Testis (tissue), 3 donors: ENCODE results near the gene TBC1D24. TPM values are rescaled to one million over a fixed set of nuclear protein-coding genes. Genes with fewer than 3 reads are reported as not detected.
A peak's percentile ranks its signal among the peaks of the same experiment; 100 is the strongest.

ENCODE experiments used
- DNase-seq: peaks from one replicate; pipeline ENCODE4 v3.0.0-alpha.2; 2019
- H3K27ac ChIP-seq, 2 donors: fragments of 200-600 bp; sonication (generic); one replicate each; pipeline ENCODE4 v1.5.1; 2019
- H3K27me3 ChIP-seq: fragments of 200-600 bp; sonication (generic); one replicate; pipeline ENCODE4 v1.5.1; 2019
- H3K36me3 ChIP-seq: fragments of 200-600 bp; sonication (generic); one replicate; pipeline ENCODE4 v1.5.1; 2017; ENCODE audit warnings: low read depth; ENCODE audit errors: missing control alignments
- H3K4me1 ChIP-seq: fragments of 200-600 bp; sonication (generic); one replicate; pipeline ENCODE4 v1.5.1; 2019
- H3K4me3 ChIP-seq, 2 donors: fragments of 200-600 bp; sonication (generic); one replicate each; pipeline ENCODE4 v1.5.1; 2017 to 2019
- H3K9me3 ChIP-seq: fragments of 200-600 bp; sonication (generic); one replicate; pipeline ENCODE4 v1.5.1; 2017
- CTCF ChIP-seq, 3 experiments: fragments of 450-650 bp in 2 of 3; fragments of 200-600 bp in 1 of 3; sonication (generic) in 1 of 3; IDR thresholded peaks; one replicate each; pipeline ENCODE4 v1.5.1; 2016 to 2019; ENCODE audit warnings: antibody characterized with exemption in 3 of 3, mild to moderate bottlenecking in 2 of 3, moderate library complexity in 1 of 3
- POLR2A ChIP-seq: fragments of 450-650 bp; IDR thresholded peaks from one replicate; pipeline ENCODE4 v1.6.1; 2017; ENCODE audit warnings: antibody characterized with exemption, mild to moderate bottlenecking, moderate library complexity
- WGBS, 2 donors: methylation state at CpG; one replicate each; pipeline ENCODE4 v1.1.5; 2018; 5-methylcytosine and 5-hydroxymethylcytosine counted together
- intact Hi-C: fragments of 100-400 bp; cut with DNase I; formaldehyde crosslinking; loops from one replicate; pipeline ENCODE4 v1.15.1; 2023; ENCODE audit warnings: low total_unique reads
- polyA plus RNA-seq: library from polyadenylated mRNA; stranded (reverse); fragments of 350-450 nt; fragmentation: Illumina TruSeq; extraction: RNeasy Lipid Tissue Mini Kit (QIAGEN cat#74804); gene quantifications from one replicate; pipeline ENCODE4 v1.2.3, GENCODE V29; 2014; ENCODE audit warnings: low read depth, low replicate concordance; ENCODE audit not compliant: insufficient read depth
- total RNA-seq, 2 donors: library from RNA; depleted of rRNA; stranded (reverse); fragments of >200 nt; gene quantifications; one replicate each; pipeline ENCODE4 v1.2.3, GENCODE V29; 2016

The TBC1D24 gene
- total and polyA plus RNA-seq, 3 donors from 2014 or later: 5.3 to 13.5 (median 11.2) TPM

GRCh38 chr16:2514333-2515179, 39.6 kb downstream of the TBC1D24 start:
- DNase-seq: no peak
- intact Hi-C loops: no loop called here
- no peaks in the 10 kb centered on the region for H3K27me3 ChIP-seq
- H3K4me3 ChIP-seq: peak overlapping the region; percentile 98 to 99
- H3K36me3 ChIP-seq: no peaks in the 10 kb centered on the region
- no peaks in the 10 kb centered on the region for H3K9me3 ChIP-seq
- peak overlapping the region; percentile 98 to 99 for H3K27ac ChIP-seq
- no peak for TF ChIP-seq CTCF (IDR thresholded peaks at IDR 0.05)
- TF ChIP-seq POLR2A: no peak
- H3K4me1 ChIP-seq: peaks cover 59% of the 10 kb centered on the region
- 0 to 1% methylated on average over 4 to 60 of the region's 63 CpGs for WGBS, 2 donors

- Histone ChIP-seq H3K4me1 (peaks cover 63% of the 10 kb centered on the region), H3K27me3 (no peaks in the 10 kb centered on the region), H3K27ac (peak overlapping the region; percentile 98 to 99), H3K36me3 (no peaks in the 10 kb centered on the region), H3K4me3 (peak overlapping the region; percentile 98 to 99), H3K9me3 (no peaks in the 10 kb centered on the region)
- no peak for TF ChIP-seq CTCF (IDR thresholded peaks at IDR 0.05)
- 13 to 40% methylated on average over 4 to 14 of the region's 14 CpGs for WGBS, 2 donors
- DNase-seq: no peak
- intact Hi-C loops: no loop called here
Observed at GRCh38 chr16:2515180-2515851, 40.4 kb downstream of the TBC1D24 start.

GRCh38 chr16:2516391-2517240, 41.7 kb downstream of the TBC1D24 start:
- WGBS, 2 donors: 63 to 66% methylated on average over 11 of the region's 11 CpGs
- Histone ChIP-seq H3K9me3 (no peaks in the 10 kb centered on the region), H3K4me1 (peaks cover 71% of the 10 kb centered on the region), H3K27me3 (no peaks in the 10 kb centered on the region), H3K4me3 (no peak overlapping the region), H3K36me3 (no peaks in the 10 kb centered on the region), H3K27ac (peak overlapping the region; percentile 63 to 99)
- TF ChIP-seq POLR2A (no peak), CTCF (IDR thresholded peaks at IDR 0.05) (no peak)
- peak; percentile 43 for DNase-seq
- intact Hi-C loops: no loop called here

- peak overlapping the region; percentile 10 to 73 for H3K27ac ChIP-seq
- TF ChIP-seq POLR2A (no peak), CTCF (IDR thresholded peaks at IDR 0.05) (no peak)
- H3K27me3 ChIP-seq: no peaks in the 10 kb centered on the region
- no peak overlapping the region for H3K4me3 ChIP-seq
- no peaks in the 10 kb centered on the region for H3K36me3 ChIP-seq
- peaks cover 61% of the 10 kb centered on the region for H3K4me1 ChIP-seq
- intact Hi-C loops: no loop called here
- H3K9me3 ChIP-seq: no peaks in the 10 kb centered on the region
- no peak for DNase-seq
- 57 to 58% methylated on average over 12 of the region's 12 CpGs for WGBS, 2 donors
Observed at GRCh38 chr16:2517954-2518605, 43.2 kb downstream of the TBC1D24 start.
